Adrenal gland (tissue), 5 donors: ENCODE results near the gene FKRP.

ENCODE experiments used
- CTCF ChIP-seq, 6 experiments: fragments of 450-650 bp in 4 of 6; fragments of 200-600 bp in 2 of 6; sonication (generic) in 1 of 6; IDR thresholded peaks; 1 replicate in 5 of 6; 2 replicates in 1 of 6; pipeline versions ENCODE4 v1.5.1 to v1.8.0; 2016 to 2021; ENCODE audit warnings: antibody characterized with exemption in 6 of 6, mild to moderate bottlenecking in 2 of 6, moderate library complexity in 1 of 6
- POLR2A ChIP-seq, 2 donors: fragments of 450-650 bp; IDR thresholded peaks; one replicate each; pipeline ENCODE4 v1.6.1; 2017; ENCODE audit warnings: antibody characterized with exemption in 2 of 2, mild to moderate bottlenecking in 2 of 2, moderate library complexity in 1 of 2
- donor health status: DM: no; HTN: no; CAD: no.

GRCh38 chr19:46802152-46802551, 56.3 kb downstream of the FKRP start:
- TF ChIP-seq CTCF (IDR thresholded peaks at IDR 0.05) = no peak
- no peak for TF ChIP-seq POLR2A (IDR thresholded peaks at IDR 0.05)
